HEK293 (cell line): Measurements from ENCODE around the gene CENPP.

Experiments
- CTCF ChIA-PET: fragments of 350-600 bp; formaldehyde crosslinking; extraction: SDS; loops from one replicate; lab custom pipeline; 2021; ENCODE audit warnings: antibody characterized with exemption; lab: Yijun Ruan, JAX
- POLR2A ChIA-PET: fragments of 300-600 bp; formaldehyde crosslinking; extraction: SDS; loops from one replicate; lab custom pipeline; 2020; ENCODE audit warnings: antibody characterized with exemption, inconsistent platforms; lab: Yijun Ruan, JAX
- H3K27ac ChIP-seq: fragments of 200-500 bp; sonication (Bioruptor generic); 2 replicates; pipeline ENCODE4 v1.5.1; 2014; ENCODE audit warnings: low read depth, low read length, control low read depth, inconsistent platforms; ENCODE audit errors: extremely low read depth
- H3K36me3 ChIP-seq, 2 experiments: fragments of 200-500 bp in 1 of 2; sonication (Bioruptor generic) in 1 of 2; 1 replicate in 1 of 2; 2 replicates in 1 of 2; pipeline ENCODE4 v1.5.1; 2014 to 2017; ENCODE audit warnings: inconsistent platforms in 2 of 2, low read length in 2 of 2; ENCODE audit not compliant: control insufficient read depth in 2 of 2, insufficient read depth in 1 of 2
- H3K4me1 ChIP-seq: fragments of 200-500 bp; sonication (Bioruptor generic); 2 replicates; pipeline ENCODE4 v1.5.1; 2014; ENCODE audit warnings: mild to moderate bottlenecking, low read length, inconsistent platforms; ENCODE audit not compliant: control insufficient read depth, insufficient read depth
- H3K4me3 ChIP-seq: 2 replicates; pipeline ENCODE4 v1.5.1; 2011; ENCODE audit warnings: low read depth, mild to moderate bottlenecking, control low read depth, low read length, moderate library complexity
- H3K9me3 ChIP-seq: fragments of 200-500 bp; sonication (Bioruptor generic); 2 replicates; pipeline ENCODE4 v1.5.1; 2014; ENCODE audit warnings: low read depth, low read length, inconsistent platforms; ENCODE audit not compliant: control insufficient read depth, insufficient read depth
- GFI1B ChIP-seq: fragments of 450-650 bp; formaldehyde crosslinking; IDR thresholded peaks from 2 replicates; pipeline ENCODE4 v1.5.1; 2016; ENCODE audit warnings: missing biosample characterization, missing genetic modification characterization
- HOXD13 ChIP-seq: sonication (generic); formaldehyde crosslinking; IDR thresholded peaks from 2 replicates; pipeline ENCODE4 v1.8.0; 2022; ENCODE audit warnings: missing genetic modification reagents, borderline replicate concordance
- IKZF3 ChIP-seq: fragments of 450-650 bp; IDR thresholded peaks from 2 replicates; pipeline ENCODE4 v1.5.0; 2018; ENCODE audit warnings: missing biosample characterization, mild to moderate bottlenecking, missing genetic modification characterization, moderate library complexity
- OSR2 ChIP-seq: fragments of 450-650 bp; formaldehyde crosslinking; IDR thresholded peaks from 2 replicates; pipeline ENCODE4 v1.5.1; 2016; ENCODE audit warnings: missing biosample characterization, missing genetic modification characterization
- SCRT2 ChIP-seq: fragments of 450-650 bp; formaldehyde crosslinking; IDR thresholded peaks from 2 replicates; pipeline ENCODE4 v1.5.1; 2016; ENCODE audit warnings: missing biosample characterization, missing genetic modification characterization
- SP3 ChIP-seq: fragments of 450-650 bp; formaldehyde crosslinking; IDR thresholded peaks from 2 replicates; pipeline ENCODE4 v1.5.1; 2016; ENCODE audit warnings: missing biosample characterization, missing genetic modification characterization
- ZBTB20 ChIP-seq: fragments of 450-650 bp; formaldehyde crosslinking; IDR thresholded peaks from 2 replicates; pipeline ENCODE4 v1.5.1; 2016; ENCODE audit warnings: missing biosample characterization, missing genetic modification characterization
- ZBTB48 ChIP-seq: fragments of 450-650 bp; formaldehyde crosslinking; IDR thresholded peaks from 2 replicates; pipeline ENCODE4 v1.5.1; 2016; ENCODE audit warnings: missing biosample characterization, missing genetic modification characterization
- ZFP37 ChIP-seq: fragments of 450-650 bp; formaldehyde crosslinking; IDR thresholded peaks from 2 replicates; pipeline ENCODE4 v1.5.1; 2016; ENCODE audit warnings: missing biosample characterization, missing genetic modification characterization
- ZNF184 ChIP-seq: fragments of 450-650 bp; IDR thresholded peaks from 2 replicates; pipeline ENCODE4 v1.5.1; 2018; ENCODE audit warnings: missing biosample characterization, mild to moderate bottlenecking, missing genetic modification characterization
- ZNF248 ChIP-seq: fragments of 450-650 bp; formaldehyde crosslinking; IDR thresholded peaks from 2 replicates; pipeline ENCODE4 v1.5.1; 2017; ENCODE audit warnings: missing biosample characterization, missing genetic modification characterization
- ZNF324 ChIP-seq: fragments of 450-650 bp; formaldehyde crosslinking; IDR thresholded peaks from 2 replicates; pipeline ENCODE4 v1.5.1; 2016; ENCODE audit warnings: missing biosample characterization, missing genetic modification characterization
- ZNF48 ChIP-seq: fragments of 450-650 bp; formaldehyde crosslinking; IDR thresholded peaks from 2 replicates; pipeline ENCODE4 v1.5.1; 2016; ENCODE audit warnings: missing biosample characterization, missing genetic modification characterization
- ZNF513 ChIP-seq: fragments of 450-650 bp; IDR thresholded peaks from 2 replicates; pipeline ENCODE4 v1.5.1; 2018; ENCODE audit warnings: missing biosample characterization, missing genetic modification characterization
- ZNF555 ChIP-seq: fragments of 450-650 bp; formaldehyde crosslinking; conservative IDR thresholded peaks from 2 replicates; pipeline ENCODE4 v1.5.1; 2017; ENCODE audit warnings: missing biosample characterization, mild to moderate bottlenecking, missing genetic modification characterization, inconsistent platforms
- ZNF571 ChIP-seq: fragments of 450-650 bp; formaldehyde crosslinking; IDR thresholded peaks from 2 replicates; pipeline ENCODE4 v1.5.0; 2017; ENCODE audit warnings: missing biosample characterization, missing genetic modification characterization
- ZNF610 ChIP-seq: fragments of 450-650 bp; formaldehyde crosslinking; IDR thresholded peaks from 2 replicates; pipeline ENCODE4 v1.5.1; 2016; ENCODE audit warnings: missing biosample characterization, missing genetic modification characterization, borderline replicate concordance
- ZNF664 ChIP-seq: fragments of 450-650 bp; formaldehyde crosslinking; IDR thresholded peaks from 2 replicates; pipeline ENCODE4 v1.5.1; 2016; ENCODE audit warnings: missing biosample characterization, missing genetic modification characterization
- ZNF830 ChIP-seq: fragments of 450-650 bp; IDR thresholded peaks from 2 replicates; pipeline ENCODE4 v1.5.0; 2018; ENCODE audit warnings: missing biosample characterization, missing genetic modification characterization, low read depth, mild to moderate bottlenecking, moderate library complexity
- ZSCAN30 ChIP-seq: fragments of 450-650 bp; IDR thresholded peaks from 2 replicates; pipeline ENCODE4 v1.5.1; 2018; ENCODE audit warnings: missing biosample characterization, mild to moderate bottlenecking, missing genetic modification characterization, moderate library complexity
- ZXDB ChIP-seq: fragments of 450-650 bp; formaldehyde crosslinking; IDR thresholded peaks from 2 replicates; pipeline ENCODE4 v1.5.1; 2016; ENCODE audit warnings: missing biosample characterization, missing genetic modification characterization
- TF ChIP-seq, protein P1 (sequence below): fragments of 450-650 bp; formaldehyde crosslinking; IDR thresholded peaks from 2 replicates; pipeline ENCODE4 v1.5.1; 2016; ENCODE audit warnings: missing biosample characterization, missing genetic modification characterization

Gene CENPP

DNA sequence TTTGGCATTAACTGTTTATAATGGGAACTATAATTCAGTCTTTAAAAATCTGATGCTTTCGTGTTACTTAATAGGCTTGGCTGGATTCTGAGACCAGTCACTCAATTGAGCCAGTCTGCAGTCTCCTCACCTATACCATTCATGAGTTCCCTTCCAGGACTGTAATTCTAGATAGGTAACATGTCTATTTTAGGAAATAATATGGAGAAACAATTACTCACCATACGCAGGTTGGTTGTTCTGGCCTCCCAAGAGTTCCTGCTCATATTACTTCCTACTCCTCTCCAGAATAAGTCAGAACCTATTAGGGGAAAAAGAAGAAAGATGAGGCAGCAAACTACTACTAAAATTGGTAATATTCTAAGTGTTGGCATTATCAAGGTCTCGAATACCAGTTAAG, 27.7 kb upstream of the CENPP start:
- Histone ChIP-seq H3K4me1 (no peaks in the 10 kb centered on the region; the same call in 1 of the 2 replicates), H3K9me3 (no peaks in the 10 kb centered on the region), H3K27ac (no peak overlapping the region), H3K36me3 (peaks cover 27 to 61% of the 10 kb centered on the region in 2 experiments), H3K4me3 (no peak overlapping the region)
- no peak for TF ChIP-seq ZNF248 (tag by site-specific recombination)
- TF ChIP-seq ZNF184 (tag by site-specific recombination): no peak
- no peak for TF ChIP-seq ZNF664 (tag by site-specific recombination)
- TF ChIP-seq ZSCAN30: no peak
- no peak for TF ChIP-seq ZNF571 (tag by site-specific recombination)
- no peak for TF ChIP-seq ZNF324
- no peak for TF ChIP-seq ZNF48 (tag by site-specific recombination)
- no peak for TF ChIP-seq GFI1B (tag by site-specific recombination)
- no peak for TF ChIP-seq OSR2 (tag by site-specific recombination)
- TF ChIP-seq SCRT2 (tag by site-specific recombination): no peak
- no peak for TF ChIP-seq ZNF513 (tag by site-specific recombination)
- TF ChIP-seq HOXD13 (CRISPR knock-in tag): no peak
- TF ChIP-seq ZNF555 (tag by site-specific recombination): no peak
- TF ChIP-seq ZBTB20 (tag by site-specific recombination): no peak
- POLR2A ChIA-PET: no interaction called here
- CTCF ChIA-PET: interaction anchor here (0.6 to 1.6 kb wide), 2 partner anchors 79 to 157 kb away, joined by 5 to 7 read pairs; no protein-coding TSS in a partner anchor

GRCh38 chr9:92299116-92299515, 26.6 kb upstream of the CENPP start:
- no peaks in the 10 kb centered on the region; the same call in 1 of the 2 replicates for H3K4me1 ChIP-seq
- POLR2A ChIA-PET: interaction anchor here (1.0 kb wide), 1 partner anchor 17 kb away, joined by 3 read pairs; no protein-coding TSS in a partner anchor
- H3K9me3 ChIP-seq: no peaks in the 10 kb centered on the region
- peaks cover 32 to 72% of the 10 kb centered on the region in 2 experiments for H3K36me3 ChIP-seq
- H3K27ac ChIP-seq: no peak overlapping the region
- no peak overlapping the region for H3K4me3 ChIP-seq
- TF ChIP-seq ZFP37 (tag by site-specific recombination) (no peak), IKZF3 (tag by site-specific recombination) (no peak), ZBTB48 (tag by site-specific recombination) (no peak), ZNF513 (tag by site-specific recombination) (no peak), ZNF610 (tag by site-specific recombination) (no peak), ZXDB (no peak), SP3 (tag by site-specific recombination) (no peak), ZNF830 (tag by site-specific recombination) (no peak), ZBTB20 (tag by site-specific recombination) (no peak)
- TF ChIP-seq, protein P1, sequence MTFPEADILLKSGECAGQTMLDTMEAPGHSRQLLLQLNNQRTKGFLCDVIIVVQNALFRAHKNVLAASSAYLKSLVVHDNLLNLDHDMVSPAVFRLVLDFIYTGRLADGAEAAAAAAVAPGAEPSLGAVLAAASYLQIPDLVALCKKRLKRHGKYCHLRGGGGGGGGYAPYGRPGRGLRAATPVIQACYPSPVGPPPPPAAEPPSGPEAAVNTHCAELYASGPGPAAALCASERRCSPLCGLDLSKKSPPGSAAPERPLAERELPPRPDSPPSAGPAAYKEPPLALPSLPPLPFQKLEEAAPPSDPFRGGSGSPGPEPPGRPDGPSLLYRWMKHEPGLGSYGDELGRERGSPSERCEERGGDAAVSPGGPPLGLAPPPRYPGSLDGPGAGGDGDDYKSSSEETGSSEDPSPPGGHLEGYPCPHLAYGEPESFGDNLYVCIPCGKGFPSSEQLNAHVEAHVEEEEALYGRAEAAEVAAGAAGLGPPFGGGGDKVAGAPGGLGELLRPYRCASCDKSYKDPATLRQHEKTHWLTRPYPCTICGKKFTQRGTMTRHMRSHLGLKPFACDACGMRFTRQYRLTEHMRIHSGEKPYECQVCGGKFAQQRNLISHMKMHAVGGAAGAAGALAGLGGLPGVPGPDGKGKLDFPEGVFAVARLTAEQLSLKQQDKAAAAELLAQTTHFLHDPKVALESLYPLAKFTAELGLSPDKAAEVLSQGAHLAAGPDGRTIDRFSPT (tag by site-specific recombination): no peak
- CTCF ChIA-PET: interaction anchor here (0.6 to 1.6 kb wide), 2 partner anchors 140 to 158 kb away, joined by 4 to 7 read pairs; no protein-coding TSS in a partner anchor
